GM19463 (cell line): ENCODE measurements around the gene PPARG.
"Not testable (repeated sequence)": the region's sequence is repeated elsewhere in the genome, so short reads cannot be mapped to it uniquely, and the experiment has no call there.

ENCODE experiments used
- ATAC-seq: cut with Tn5 transposase; IDR thresholded peaks from one replicate; pipeline ENCODE4 v1.9.1; 2021; ENCODE audit warnings: mild to moderate bottlenecking, moderate library complexity; ENCODE audit not compliant: unreplicated experiment

PPARG gene

GRCh38 chr3:12288182-12289129 is at the start of gene PPARG:
PPARG (plus strand) TSS chr3:12289070; CDS start chr3:12379712, 90,642 bp downstream.
- ATAC-seq, result peak; percentile 65

GRCh38 chr3:12239301-12239700 is 49.6 kb upstream of the PPARG start:
- no peak for ATAC-seq

- no peak for ATAC-seq
These were observed 46.1 kb upstream of the PPARG start for GRCh38 chr3:12242772-12243171.

- no peak for ATAC-seq
These were observed 42.2 kb upstream of the PPARG start for GRCh38 chr3:12246497-12247163.

GRCh38 chr3:12247411-12247810 is 41.5 kb upstream of the PPARG start:
- no peak for ATAC-seq

- no peak for ATAC-seq
These were observed 39.4 kb upstream of the PPARG start for GRCh38 chr3:12249519-12249918.

- ATAC-seq, result no peak
These were observed 36.0 kb upstream of the PPARG start for GRCh38 chr3:12252889-12253288.

GRCh38 chr3:12253516-12254343 is 35.1 kb upstream of the PPARG start:
- no peak for ATAC-seq

- no peak for ATAC-seq
These were observed 33.5 kb upstream of the PPARG start for GRCh38 chr3:12255393-12255792.

GRCh38 chr3:12258911-12259310 is 30.0 kb upstream of the PPARG start:
- no peak for ATAC-seq

GRCh38 chr3:12262173-12262572 is 26.7 kb upstream of the PPARG start:
- ATAC-seq, result not testable (repeated sequence)

- no peak for ATAC-seq
These were observed 23.4 kb upstream of the PPARG start for GRCh38 chr3:12265508-12265907.

- no peak for ATAC-seq
These were observed 22.8 kb upstream of the PPARG start for GRCh38 chr3:12266038-12266437.

- ATAC-seq, result no peak
These were observed 21.4 kb upstream of the PPARG start for GRCh38 chr3:12267376-12268030.

GRCh38 chr3:12268049-12268735 is 20.7 kb upstream of the PPARG start:
- no peak for ATAC-seq

GRCh38 chr3:12270976-12271375 is 17.9 kb upstream of the PPARG start:
- ATAC-seq, result no peak

- ATAC-seq, result peak; percentile 99
These were observed 15.7 kb upstream of the PPARG start for GRCh38 chr3:12273045-12273695.

- ATAC-seq, result no peak
These were observed 12.8 kb upstream of the PPARG start for GRCh38 chr3:12275974-12276650.

GRCh38 chr3:12276827-12277226 is 12.0 kb upstream of the PPARG start:
- ATAC-seq, result not testable (repeated sequence)
